ENCODE measurements around the gene MPG.

GRCh38 chr16:74747-75334 is 3.2 kb upstream of the MPG start:
- TF ChIP-seq POLR2AphosphoS5 (IDR thresholded peaks at IDR 0.05; ENCODE audit: low read depth, low read length) (no peak), SIN3A (IDR thresholded peaks at IDR 0.05; ENCODE audit: borderline replicate concordance, insufficient read depth, low read length) (no peak)
- TF ChIP-seq, protein P1, sequence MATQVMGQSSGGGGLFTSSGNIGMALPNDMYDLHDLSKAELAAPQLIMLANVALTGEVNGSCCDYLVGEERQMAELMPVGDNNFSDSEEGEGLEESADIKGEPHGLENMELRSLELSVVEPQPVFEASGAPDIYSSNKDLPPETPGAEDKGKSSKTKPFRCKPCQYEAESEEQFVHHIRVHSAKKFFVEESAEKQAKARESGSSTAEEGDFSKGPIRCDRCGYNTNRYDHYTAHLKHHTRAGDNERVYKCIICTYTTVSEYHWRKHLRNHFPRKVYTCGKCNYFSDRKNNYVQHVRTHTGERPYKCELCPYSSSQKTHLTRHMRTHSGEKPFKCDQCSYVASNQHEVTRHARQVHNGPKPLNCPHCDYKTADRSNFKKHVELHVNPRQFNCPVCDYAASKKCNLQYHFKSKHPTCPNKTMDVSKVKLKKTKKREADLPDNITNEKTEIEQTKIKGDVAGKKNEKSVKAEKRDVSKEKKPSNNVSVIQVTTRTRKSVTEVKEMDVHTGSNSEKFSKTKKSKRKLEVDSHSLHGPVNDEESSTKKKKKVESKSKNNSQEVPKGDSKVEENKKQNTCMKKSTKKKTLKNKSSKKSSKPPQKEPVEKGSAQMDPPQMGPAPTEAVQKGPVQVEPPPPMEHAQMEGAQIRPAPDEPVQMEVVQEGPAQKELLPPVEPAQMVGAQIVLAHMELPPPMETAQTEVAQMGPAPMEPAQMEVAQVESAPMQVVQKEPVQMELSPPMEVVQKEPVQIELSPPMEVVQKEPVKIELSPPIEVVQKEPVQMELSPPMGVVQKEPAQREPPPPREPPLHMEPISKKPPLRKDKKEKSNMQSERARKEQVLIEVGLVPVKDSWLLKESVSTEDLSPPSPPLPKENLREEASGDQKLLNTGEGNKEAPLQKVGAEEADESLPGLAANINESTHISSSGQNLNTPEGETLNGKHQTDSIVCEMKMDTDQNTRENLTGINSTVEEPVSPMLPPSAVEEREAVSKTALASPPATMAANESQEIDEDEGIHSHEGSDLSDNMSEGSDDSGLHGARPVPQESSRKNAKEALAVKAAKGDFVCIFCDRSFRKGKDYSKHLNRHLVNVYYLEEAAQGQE (IDR thresholded peaks at IDR 0.05; ENCODE audit: insufficient read depth in 1 of 2, low read depth in 2 of 2, low read length in 2 of 2) = no peak

Measured in PFSK-1 (cell line).